ENCODE measurements around the gene PLEKHA1. TPM values are rescaled to one million over a fixed set of nuclear protein-coding genes. Genes with fewer than 3 reads are reported as not detected.

PLEKHA1 gene
- total RNA-seq, 4 donors from 2014 or later = 51.4 to 101 (median 62.1) TPM

DNA sequence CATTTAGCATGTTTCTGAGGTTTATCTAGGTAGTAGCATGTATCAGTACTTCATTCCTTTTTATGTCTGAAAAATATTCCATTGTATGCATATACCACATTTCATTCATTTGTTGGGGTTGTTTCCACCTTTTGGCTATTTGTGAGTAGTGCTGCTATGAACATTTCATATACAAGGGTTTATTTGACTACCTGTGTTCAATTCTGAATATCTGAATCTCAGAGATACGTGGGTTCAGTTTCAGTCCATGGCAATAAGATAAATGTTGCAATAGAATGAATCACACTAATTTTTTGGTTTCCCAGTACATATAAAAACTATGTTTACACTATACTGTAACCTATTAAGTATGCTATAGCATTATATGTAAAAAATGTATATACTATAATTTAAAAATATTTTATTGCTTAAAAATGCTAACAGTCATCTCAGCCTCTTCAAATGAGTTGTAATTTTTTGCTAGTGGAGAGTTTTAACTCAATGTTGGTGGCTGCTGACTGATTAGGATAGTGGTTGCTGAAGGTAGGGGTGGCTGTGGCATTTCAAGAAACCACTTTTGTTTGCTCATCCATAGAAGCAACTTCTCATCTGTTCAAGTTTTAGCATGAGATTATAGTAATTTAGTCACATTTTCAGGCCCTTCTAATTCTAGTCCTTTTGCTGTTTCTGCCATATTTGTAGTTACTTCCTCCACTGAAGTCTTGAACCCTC, 13.9 kb downstream of the PLEKHA1 start:
- Histone ChIP-seq H3K9me3 (no peaks in the 10 kb centered on the region), H3K27me3 (no peaks in the 10 kb centered on the region), H3K27ac (replicated peaks in 1 of 4) (no peak overlapping the region), H3K36me3 (peaks cover 0 to 5% (median 2%) of the 10 kb centered on the region in 4 donors), H3K4me3 (no peak overlapping the region), H3K4me1 (peaks cover 19 to 32% (median 20%) of the 10 kb centered on the region in 4 donors)
- no peak for TF ChIP-seq POLR2A (IDR thresholded peaks at IDR 0.05; ENCODE audit: low read depth)
- TF ChIP-seq CTCF (IDR thresholded peaks at IDR 0.05) = no peak
- no peak for TF ChIP-seq POLR2AphosphoS5 (IDR thresholded peaks at IDR 0.05)
- TF ChIP-seq EP300 (IDR thresholded peaks at IDR 0.05) = no peak
- intact Hi-C loops (cut with DNase I) = no loop called here
- no peak for DNase-seq (ENCODE audit: extremely low spot score)
- 83% methylated on average over 1 of the region's 1 CpG for WGBS

DNA sequence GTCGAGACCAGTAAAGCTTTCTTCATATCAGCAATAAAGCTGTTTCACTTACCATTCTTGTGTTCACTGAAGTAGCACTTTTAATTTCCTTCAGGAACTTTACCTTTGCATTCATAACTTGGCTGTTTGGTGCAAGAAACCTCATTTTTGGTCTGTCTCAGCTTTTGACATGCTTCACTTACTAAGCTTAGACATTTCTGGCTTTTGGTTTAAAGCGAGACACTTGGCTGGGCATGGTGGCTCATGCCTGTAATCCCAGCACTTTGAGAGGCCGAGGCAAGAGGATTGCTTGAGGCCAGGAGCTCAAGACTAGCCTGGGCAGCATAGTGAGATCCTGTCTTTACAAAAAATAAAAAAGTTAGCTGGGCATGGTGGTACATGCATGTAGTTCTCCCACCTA, 15.8 kb downstream of the PLEKHA1 start:
- intact Hi-C loops (cut with DNase I) = no loop called here
- no peaks in the 10 kb centered on the region for H3K27me3 ChIP-seq
- H3K27ac ChIP-seq (replicated peaks in 1 of 4) = no peak overlapping the region
- H3K4me3 ChIP-seq = no peak overlapping the region
- WGBS = 97% methylated on average over 3 of the region's 3 CpGs
- H3K36me3 ChIP-seq = peaks cover 0 to 22% (median 14%) of the 10 kb centered on the region in 4 donors
- H3K9me3 ChIP-seq = no peaks in the 10 kb centered on the region
- no peak for TF ChIP-seq POLR2A (IDR thresholded peaks at IDR 0.05; ENCODE audit: low read depth)
- TF ChIP-seq EP300 (IDR thresholded peaks at IDR 0.05) = no peak
- no peak for TF ChIP-seq POLR2AphosphoS5 (IDR thresholded peaks at IDR 0.05)
- no peak for TF ChIP-seq CTCF (IDR thresholded peaks at IDR 0.05)
- no peak for DNase-seq (ENCODE audit: extremely low spot score)
- H3K4me1 ChIP-seq = peaks cover 21 to 33% (median 23%) of the 10 kb centered on the region in 4 donors

DNA sequence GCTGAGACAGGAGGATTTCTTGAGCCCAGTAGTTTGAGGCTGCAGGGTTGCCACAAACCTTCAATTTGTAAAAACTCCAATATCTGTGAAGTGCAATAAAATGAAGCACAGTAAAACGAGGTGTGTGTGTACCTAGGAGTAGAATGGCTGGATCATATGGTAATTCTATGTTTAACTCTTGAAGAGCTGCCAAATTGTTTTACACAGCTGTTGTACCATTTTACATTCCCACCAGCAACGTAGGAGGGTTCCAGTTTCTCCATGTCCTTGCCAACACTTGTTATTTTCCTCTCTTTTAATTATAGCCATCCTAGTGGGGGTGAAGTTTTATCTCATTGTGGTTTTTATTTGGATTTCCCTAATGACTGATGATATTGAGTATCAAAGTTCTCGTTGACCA, 16.2 kb downstream of the PLEKHA1 start:
- WGBS = 40% methylated on average over 3 of the region's 3 CpGs

GRCh38 chr10:122391875-122392274, 17.4 kb downstream of the PLEKHA1 start:
- no peaks in the 10 kb centered on the region for H3K9me3 ChIP-seq
- peaks cover 21 to 29% (median 23%) of the 10 kb centered on the region in 4 donors for H3K4me1 ChIP-seq
- intact Hi-C loops (cut with DNase I) = no loop called here
- H3K36me3 ChIP-seq = peaks cover 0 to 32% (median 17%) of the 10 kb centered on the region in 4 donors
- TF ChIP-seq CTCF (IDR thresholded peaks at IDR 0.05) = no peak
- TF ChIP-seq POLR2AphosphoS5 (IDR thresholded peaks at IDR 0.05) = no peak
- TF ChIP-seq EP300 (IDR thresholded peaks at IDR 0.05) = no peak
- no peak for TF ChIP-seq POLR2A (IDR thresholded peaks at IDR 0.05; ENCODE audit: low read depth)
- H3K27me3 ChIP-seq = no peaks in the 10 kb centered on the region
- DNase-seq (ENCODE audit: extremely low spot score) = no peak
- no peak overlapping the region for H3K4me3 ChIP-seq
- H3K27ac ChIP-seq (replicated peaks in 1 of 4) = no peak overlapping the region

More for the DNA sequence above, 16.2 kb downstream of the PLEKHA1 start:
- Histone ChIP-seq H3K27ac (replicated peaks in 1 of 4) (no peak overlapping the region), H3K4me3 (no peak overlapping the region), H3K4me1 (peaks cover 21 to 33% (median 23%) of the 10 kb centered on the region in 4 donors), H3K36me3 (peaks cover 0 to 26% (median 16%) of the 10 kb centered on the region in 4 donors), H3K27me3 (no peaks in the 10 kb centered on the region), H3K9me3 (no peaks in the 10 kb centered on the region)
- no peak for DNase-seq (ENCODE audit: extremely low spot score)
- TF ChIP-seq EP300 (IDR thresholded peaks at IDR 0.05) (no peak), POLR2AphosphoS5 (IDR thresholded peaks at IDR 0.05) (no peak), POLR2A (IDR thresholded peaks at IDR 0.05; ENCODE audit: low read depth) (no peak), CTCF (IDR thresholded peaks at IDR 0.05) (no peak)
- intact Hi-C loops (cut with DNase I) = no loop called here
